ENCODE results near the gene MLEC.

- no peak for TF ChIP-seq CTCF (IDR thresholded peaks at IDR 0.05)
- no peak for TF ChIP-seq POLR2A (IDR thresholded peaks at IDR 0.05)
These were observed 44.1 kb upstream of the MLEC start for GRCh38 chr12:120642826-120643225.
